ENCODE data around the gene BCL3.
"Not testable (repeated sequence)": the region's sequence is repeated elsewhere in the genome, so short reads cannot be mapped to it uniquely, and the experiment has no call there.

BCL3 gene

DNA sequence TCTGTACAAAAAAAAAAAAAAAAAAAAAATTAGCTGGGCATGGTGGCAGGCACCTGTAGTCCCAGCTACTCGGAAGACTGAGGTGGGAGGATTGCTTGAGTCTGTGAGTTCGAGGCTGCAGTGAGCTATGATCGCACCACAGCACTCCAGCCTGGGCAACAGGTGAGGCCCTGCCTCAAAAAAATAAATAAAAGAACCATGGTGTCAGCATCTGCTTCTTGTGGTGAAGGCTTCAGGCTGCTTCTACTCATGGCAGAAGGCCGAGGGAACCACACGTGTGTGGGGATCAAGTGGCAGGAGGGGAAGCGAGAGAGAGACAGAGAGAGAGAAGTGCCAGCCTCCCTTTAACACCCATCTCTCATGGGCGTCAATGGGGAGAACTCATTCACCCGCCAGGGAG, 13.5 kb downstream of the BCL3 start:
- DNase-seq, result no peak

DNA sequence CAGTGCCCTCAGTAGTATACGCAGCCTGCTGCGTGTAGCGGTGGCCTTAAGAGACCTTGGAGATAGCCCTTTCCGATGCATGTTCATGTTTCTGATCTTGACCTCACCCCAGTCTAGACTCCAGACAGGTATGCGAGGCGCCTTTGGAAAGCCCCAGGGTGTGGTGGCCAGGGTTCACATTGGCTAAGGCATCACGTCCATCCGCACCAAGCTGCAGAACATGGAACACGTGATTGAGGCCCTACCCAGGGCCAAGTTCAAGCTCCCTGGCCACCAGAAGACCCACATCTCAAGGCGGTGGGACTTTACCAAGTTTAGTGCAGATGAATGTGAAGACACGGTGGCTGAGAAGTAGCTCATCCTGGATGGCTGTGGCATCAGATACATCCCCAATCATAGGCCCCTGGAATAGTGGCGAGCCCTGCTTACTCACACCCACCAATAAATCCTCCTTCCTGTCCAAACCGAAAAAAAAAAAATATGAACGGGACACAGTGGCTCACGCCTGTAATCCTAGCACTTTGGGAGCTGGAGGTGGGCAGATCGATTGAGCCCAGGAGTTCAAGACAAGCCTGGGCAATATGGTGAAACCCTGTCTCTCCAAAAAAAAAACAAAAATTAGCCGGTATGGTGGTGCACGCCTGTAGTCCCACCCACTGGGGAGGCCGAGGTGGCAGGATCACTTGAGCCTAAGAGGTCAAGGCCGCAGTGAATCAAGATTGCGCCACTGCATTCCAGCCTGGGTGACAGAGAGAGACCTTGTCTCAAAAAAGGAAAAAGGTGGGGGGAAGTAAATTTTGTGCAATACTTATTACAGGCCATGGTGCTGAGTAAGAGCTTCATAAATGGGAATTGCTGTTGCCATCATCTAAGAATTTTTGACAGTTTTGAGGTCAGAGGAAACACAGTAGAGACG, 16.8 kb downstream of the BCL3 start:
- peak; percentile 67 for DNase-seq

DNA sequence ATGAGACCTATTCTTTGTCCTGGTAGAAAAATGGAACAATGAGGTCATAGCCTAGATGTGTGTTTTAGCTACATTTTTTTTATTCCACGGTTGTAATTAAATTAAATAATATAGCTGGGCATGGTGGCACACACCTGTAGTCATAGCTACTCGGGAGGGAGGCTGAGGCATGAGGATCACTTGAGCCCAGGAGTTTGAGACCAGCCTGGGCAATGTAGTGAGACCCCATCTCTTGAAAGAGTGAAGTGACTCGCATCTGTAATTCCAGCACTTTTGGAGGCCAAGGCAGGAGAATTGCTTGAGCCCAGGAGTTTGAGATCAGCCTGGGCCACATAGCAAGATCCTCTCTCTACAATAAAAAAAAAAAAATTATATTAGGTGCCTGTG, 17.4 kb downstream of the BCL3 start:
- DNase-seq, result no peak

DNA sequence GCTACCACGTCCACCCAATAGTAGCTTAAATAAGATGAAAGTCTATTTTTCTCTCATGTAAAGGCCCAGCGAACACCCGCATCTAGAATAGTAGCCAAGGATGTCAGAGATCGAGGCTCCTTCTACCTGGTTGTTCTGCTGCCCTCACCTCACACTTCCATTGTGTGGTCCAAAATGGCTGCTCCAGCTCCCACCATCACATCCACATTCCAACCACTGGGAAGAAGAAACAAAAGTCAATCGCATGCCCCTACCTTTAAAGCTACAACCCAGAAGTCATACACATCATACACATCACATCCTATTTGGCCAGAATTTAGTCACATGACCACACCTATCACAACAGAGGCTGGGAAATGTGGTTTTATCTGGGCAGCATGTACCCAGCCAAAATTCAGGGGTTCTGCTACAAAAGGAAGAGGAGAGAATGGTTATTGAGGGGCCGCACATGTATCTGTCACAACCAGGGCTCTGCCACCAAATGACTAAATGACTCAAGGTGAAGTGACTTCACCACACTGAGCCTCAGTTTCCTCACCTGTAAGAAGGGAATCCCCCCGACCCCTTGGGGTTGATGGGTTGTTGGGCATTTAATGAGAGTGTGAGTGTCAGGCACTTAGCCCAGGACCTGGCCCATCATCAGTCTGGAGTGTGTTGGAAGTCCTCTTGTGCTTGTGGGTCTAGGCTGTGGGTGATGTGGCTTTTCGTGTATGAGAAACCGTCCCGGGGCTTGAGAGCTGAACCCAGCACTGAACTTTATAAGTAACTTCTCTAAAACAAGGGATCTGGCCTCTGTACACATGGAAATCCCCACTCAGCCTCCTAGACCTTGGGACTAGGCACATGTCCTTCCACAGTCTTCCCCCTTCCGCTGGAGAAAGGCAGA, 19.0 kb downstream of the BCL3 start:
- no peak for DNase-seq

DNA sequence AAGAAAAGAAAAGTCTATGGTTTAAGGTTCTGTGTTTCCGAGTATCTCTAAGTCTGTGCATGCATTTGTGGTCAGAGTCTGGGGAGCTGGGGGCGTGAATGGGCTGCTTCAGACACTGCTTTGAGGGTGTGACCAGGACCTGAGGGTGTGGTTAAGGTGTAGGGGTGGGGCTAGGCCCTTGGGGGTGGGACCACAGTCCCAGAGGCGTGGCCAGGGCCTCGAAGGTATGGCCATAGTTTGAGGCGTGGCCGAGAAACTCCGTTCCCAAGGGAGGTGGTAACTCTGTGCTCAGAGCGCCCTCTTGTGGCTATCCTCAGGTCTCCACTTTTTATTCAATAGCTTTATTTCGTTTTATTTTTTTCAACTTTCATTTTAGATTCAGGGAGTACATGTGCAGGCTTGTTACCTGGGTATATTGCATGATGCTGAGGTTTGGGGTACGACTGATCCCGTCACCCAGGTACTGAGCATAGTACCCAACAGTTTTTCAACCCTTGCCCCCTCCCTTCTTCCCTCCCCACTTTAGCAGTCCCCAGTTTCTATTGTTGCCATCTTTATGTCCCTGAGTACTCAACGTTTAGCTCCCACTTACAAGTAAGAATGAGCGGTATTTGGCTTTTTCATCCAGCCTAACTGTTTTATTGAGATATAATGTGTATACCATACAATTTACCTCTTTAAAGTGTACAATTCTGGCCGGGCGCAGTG, 22.2 kb downstream of the BCL3 start:
- peak; percentile 92 for DNase-seq

DNA sequence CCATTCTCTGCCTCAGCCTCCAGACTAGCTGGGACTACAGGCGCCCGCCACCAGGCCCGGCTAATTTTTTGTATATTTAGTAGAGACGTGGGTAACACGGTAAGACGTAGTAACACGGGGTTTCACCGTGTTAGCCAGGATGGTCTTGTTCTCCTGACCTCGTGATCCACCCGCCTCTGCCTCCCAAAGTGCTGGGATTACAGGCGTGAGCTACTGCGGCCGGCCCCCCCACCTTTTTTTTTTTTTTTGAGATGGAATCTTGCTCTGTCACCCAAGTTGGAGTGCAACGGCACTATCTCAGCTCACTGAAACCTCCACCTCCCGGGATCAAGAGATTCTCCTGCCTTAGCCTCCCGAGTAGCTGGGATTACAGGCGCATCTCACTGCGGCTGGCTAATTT, 23.6 kb downstream of the BCL3 start:
- DNase-seq, result not testable (repeated sequence)

DNA sequence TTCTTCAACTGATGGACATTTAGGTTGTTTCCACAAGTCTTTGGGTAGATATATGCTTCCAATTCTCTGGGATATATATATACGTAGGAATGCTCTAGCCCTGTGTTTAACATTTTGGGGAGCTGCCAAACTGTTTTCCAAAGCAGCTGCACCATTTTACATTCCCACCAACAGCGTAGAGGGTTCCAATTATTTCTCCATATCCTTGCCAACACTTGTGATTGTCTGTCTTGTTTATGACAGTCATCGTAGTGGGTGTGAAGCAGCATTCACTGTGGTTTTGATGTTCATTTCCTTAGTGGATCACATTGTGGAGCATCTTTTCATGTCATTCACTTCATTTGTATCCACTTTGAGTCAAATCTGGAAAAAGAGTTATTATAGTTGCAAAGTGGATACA, 24.5 kb downstream of the BCL3 start:
- DNase-seq, result peak; percentile 75

DNA sequence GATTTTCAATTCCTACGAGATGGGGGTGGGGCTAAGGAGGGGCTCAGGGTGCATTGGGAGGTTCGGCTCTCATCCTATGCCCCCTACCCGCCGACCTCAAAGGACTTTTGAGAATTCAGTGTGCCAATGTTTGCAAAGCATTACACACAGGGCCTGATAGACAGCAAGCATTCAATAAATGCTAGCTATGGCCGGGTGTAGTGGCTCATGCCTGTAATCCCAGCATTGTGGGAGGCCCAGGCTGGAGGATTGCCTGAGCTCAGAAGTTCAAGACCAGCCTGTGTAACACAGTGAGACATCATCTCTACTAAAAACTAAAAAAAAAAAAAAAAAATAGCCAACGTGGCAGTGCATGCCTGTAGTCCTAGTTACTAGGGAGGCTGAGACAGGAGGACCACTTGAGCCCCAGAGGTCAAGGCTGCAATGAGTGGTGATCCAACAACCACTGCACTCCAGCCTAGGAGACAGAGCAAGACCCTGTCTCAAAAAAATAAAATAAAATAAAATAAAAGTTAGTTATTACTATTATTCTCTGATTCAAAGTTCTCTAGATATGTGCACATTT, 27.2 kb downstream of the BCL3 start:
- DNase-seq, result no peak

DNA sequence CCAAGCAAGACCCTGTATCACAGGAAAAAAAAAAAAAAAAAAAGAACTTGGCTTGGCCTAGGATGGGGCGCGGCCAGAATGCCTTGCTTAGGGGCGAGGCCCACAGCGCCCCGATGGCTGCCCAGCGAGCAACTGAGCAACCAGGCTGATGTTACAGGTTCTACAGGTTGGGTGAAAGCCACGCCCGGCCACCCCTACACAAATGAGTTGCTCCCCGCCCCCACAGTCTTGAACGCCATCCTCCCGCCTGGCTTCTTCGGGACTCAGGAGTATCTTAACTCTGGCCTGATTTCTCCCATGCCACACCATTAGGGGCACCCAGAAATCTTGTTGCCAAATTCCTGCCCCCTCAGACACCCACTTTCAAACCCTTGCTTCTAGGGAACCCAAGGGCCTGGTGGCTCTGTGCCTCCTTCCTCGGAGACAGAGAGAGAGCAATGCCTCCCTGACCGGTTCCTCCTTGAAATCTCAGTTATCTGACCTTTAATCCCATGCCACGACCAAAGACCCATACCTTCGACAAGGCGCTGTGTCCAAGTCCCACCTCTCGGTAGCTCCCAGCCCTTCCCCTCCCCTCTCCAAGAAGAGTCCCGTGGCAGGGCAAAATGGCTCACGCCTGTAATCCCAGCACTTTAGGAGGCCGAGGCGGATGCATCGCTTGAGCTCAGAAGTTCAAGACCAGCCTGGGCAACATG, 28.0 kb downstream of the BCL3 start:
- no peak for DNase-seq

DNA sequence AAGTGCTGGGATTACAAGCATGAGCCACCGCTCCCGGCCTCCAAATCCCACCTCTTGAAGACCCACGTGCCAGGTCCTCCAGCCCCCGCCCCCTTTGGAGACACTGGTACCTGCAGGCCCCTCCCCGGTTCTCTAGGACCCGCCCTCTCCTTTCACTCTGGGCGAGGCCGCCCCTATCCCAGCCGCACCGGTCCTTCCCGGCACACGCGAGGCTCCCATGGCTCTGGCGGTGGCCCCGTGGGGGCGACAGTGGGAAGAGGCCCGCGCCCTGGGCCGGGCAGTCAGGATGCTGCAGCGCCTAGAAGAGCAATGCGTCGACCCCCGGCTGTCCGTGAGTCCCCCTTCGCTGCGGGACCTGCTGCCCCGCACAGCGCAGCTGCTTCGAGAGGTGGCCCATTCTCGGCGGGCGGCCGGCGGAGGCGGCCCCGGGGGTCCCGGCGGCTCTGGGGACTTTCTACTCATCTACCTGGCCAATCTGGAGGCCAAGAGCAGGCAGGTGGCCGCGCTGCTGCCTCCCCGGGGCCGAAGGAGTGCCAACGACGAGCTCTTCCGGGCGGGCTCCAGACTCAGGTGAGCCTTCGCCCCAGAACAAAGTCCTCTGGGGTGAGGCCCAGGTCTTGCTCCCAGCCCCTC, 29.3 kb downstream of the BCL3 start, which contains the start of gene CBLC:
TSS of gene CBLC (plus strand) at position 176 of the 633 bp plus-strand sequence. CDS start at position 218, 42 bp downstream.
- DNase-seq, result no peak

DNA sequence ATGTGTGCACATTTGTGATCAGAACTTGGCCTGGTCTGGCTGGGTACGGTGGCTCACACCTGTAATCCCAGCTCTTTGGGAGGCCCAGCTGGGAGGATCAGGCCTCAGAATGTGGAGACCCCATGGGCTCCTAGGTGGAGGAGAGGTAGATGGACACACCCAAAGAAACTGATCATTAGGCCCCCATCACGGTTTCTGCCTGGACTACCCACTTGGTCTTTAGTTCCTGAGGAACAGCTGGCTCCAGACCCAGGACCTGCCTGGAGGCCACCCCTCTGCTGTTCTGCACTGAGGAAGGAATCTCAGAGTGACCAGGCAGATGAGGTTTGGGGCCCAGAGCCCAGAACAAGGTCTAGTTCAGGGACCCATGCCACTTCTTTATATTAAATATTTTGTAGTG, 30.6 kb downstream of the BCL3 start:
- no peak for DNase-seq

DNA sequence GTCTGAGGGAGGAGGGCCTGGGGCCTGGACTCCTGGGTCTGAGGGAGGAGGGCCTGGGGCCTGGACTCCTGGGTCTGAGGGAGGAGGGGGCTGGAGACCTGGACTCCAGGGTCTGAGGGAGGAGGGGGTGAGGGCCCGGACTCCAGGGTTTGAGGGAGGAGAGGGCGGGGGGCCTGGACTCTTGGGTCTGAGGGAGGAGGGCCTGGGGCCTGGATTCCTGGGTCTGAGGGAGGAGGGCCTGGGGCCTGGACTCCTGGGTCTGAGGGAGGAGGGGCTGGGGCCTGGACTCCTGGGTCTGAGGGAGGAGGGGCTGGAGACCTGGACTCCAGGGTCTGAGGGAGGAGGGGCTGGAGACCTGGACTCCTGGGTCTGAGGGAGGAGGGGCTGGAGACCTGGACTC, 33.2 kb downstream of the BCL3 start:
- not testable (repeated sequence) for DNase-seq

DNA sequence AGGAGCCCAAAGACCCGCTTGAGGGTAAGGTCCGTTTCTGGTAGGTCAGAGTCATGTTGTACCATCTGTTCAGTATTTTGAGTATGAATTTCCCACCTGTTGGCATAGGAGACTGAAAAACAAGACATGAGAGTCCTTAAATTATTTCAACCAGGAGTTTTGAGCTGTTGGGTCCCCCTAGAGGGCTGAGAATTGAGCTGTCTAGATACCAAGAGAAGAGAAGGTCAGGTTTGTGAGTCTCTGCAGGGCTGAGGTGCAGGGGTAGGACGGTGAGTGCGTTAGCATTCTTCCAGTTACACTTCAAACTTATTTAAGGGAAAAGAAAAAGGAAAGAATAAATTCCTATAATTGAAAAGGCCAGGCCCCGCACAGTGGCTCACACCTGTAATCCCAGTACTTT, 34.2 kb downstream of the BCL3 start:
- no peak for DNase-seq

DNA sequence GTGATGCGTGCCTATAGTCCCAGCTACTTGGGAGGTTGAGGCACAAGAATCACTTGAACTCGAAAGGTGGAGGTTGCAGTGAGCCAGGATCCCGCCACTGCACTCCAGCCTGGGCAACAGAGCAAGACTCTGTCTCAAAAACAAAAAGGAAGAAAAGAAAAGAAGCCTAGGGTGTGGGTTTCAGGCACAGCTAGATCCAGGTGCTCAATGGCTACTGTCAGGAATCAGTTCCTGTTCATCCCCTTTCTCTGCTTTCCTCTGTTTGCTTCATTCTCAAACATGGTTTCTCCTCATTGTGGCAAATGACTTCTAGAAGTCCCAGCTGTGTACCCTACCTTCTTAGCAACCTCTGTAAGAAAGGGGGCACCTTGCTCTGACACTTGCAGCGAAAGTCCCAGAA, 35.0 kb downstream of the BCL3 start:
- DNase-seq, result no peak

DNA sequence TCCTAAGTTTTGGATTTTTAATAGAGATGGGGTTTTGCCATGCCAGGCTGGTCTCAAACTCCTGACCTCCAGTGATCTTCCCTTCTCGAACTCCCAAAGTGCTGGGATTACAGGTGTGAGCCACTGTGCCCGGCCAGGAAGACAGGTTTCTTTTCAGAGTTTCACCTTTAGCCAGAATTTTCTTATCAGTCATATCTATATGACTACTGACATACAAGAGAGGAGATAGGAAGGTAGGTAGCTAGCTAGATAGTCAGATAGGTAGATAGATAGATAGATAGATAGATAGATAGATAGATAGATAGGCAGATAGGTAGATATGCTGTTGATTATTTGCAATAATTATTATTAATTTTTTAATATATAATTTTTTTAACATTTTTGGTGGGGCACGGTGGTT, 36.8 kb downstream of the BCL3 start:
- DNase-seq, result no peak

DNA sequence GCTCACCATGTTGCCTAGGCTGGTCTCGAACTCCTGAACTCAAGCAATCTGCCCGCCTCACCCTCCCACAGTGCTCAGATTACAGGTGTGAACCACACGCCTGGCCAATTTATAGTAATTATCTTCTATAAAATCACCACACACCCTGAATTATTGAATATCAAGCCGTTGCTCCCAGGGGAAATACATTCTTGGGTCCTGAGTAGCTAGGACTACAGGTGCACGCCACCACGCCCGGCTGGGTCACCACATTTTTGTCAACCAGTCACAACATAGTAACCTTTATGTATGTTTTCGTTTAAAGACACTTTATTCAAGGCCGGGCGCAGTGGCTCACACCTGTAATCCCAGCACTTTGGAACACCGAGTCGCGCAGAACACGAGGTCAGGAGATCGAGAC, 37.5 kb downstream of the BCL3 start:
- no peak for DNase-seq

DNA sequence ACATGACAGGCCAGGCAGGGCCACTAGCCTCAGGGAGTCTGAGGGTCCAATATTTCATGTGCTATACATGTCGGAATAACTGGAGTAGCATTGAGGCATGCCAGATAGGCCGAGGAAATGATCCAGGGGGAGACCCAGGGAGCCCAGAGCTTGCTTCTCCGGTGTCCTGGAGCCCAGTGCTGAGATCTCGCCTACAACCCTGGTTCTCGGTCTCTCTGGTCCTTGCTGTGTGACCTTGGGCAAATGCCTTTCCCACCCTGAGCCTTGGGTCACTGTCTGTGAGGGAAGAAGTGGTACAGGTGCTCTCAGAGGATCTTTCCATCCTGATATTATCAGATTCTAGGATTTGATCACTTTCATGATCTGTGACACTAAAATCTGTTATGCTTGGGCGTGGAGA, 40.5 kb downstream of the BCL3 start:
- no peak for DNase-seq

DNA sequence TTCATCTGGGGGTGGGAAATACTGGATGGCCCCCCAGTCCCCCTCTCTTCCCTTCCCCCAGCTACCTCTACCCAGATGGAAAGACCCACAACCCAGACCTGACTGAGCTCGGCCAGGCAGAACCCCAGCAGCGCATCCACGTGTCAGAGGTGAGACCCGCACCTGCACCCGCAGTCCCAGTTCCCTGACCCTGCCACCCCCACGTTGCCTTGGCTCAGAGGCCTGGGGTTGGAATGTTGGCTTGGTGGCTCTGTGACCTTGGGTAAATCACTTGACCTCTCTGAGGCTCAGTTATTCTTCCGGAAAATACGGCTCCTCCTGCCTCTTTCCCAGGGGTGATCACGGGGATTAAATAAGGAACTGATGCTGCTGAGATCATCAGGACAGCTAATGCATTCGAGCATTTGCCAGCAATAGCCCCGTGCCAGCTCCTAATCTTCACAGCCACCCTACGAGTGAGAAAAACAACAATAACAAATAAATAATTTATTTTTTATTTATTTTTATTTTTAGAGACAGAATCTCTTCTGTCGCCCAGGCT, 41.5 kb downstream of the BCL3 start:
- DNase-seq, result no peak

DNA sequence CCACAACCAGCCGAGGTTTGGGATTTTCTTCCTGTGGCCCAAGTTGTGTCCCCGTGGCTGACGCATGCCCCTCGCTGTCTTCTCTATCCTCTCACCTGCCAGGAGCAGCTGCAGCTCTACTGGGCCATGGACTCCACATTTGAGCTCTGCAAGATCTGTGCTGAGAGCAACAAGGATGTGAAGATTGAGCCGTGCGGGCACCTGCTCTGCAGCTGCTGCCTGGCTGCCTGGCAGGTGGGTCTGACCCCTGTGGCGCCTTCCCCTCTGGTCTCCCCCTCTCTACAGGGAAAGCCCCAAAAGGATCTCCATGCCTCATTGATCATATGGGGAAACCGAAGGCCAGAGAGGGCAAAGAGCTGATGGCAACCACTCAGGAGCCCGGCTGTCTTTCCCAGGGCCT, 43.8 kb downstream of the BCL3 start:
- no peak for DNase-seq

DNA sequence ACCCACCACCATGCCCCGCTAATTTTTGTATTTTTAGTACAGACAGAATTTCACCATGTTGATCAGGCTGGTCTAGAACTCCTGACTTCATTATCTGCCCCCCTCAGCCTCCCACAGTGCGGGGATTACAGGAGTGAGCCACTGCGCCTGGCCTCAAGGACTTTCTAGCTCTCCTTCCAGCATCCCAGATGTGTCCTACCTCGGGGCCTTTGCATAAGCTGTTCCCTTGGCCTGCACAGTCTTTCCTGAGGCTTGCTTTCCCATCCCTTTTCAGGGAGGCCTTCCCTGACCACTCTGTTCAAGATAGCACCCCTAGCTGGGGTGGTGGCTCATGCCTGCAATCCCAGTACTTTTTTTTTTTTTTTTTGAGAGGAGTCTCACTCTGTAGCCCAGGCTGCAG, 46.1 kb downstream of the BCL3 start:
- no peak for DNase-seq

DNA sequence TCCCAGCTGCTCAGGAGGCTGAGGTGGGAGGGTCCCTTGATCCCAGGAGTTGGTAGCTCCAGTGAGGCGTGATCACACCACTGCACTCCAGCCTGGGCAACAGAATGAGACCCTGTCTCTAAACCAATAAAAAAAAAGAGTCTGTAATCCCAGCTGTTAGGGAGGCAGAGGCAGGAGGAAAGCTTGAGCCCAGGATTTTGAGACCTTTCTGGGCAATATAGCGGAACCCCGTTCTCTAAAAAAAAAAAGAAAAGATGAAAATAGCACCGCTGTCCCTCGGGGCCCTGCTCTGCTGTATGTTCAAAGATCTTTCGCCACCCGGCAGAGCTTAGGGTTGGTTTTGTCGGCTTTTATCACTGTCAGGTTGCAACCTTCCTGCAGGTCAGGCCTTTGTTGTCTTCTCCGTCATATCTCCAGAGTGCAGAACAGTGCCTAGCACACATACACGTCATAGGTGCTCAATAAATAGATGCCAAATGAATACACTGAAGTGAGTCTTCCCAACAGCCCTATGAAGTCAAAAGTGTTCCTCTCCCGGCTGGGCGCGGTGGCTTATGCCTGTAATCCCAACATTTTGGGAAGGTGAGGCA, 47.0 kb downstream of the BCL3 start:
- DNase-seq, result no peak

Measured in fibroblast of skin of right biceps (primary cell).